A673 (cell line): ENCODE measurements around the gene GRPEL2.

Source experiments
- EZH2 ChIP-seq: fragments of 200-600 bp; sonication (generic); IDR thresholded peaks from 2 replicates; pipeline ENCODE4 v1.6.1; 2017; ENCODE audit warnings: borderline replicate concordance, low read depth, mild to moderate bottlenecking, mixed read lengths, antibody characterized with exemption, low read length; ENCODE audit not compliant: poor library complexity, severe bottlenecking
- TF ChIP-seq, protein P1 (sequence below): fragments of 300-800, 200-600 bp; sonication (generic); conservative IDR thresholded peaks from 2 replicates; pipeline ENCODE4 v1.5.1; 2017; ENCODE audit warnings: low read depth, mild to moderate bottlenecking, antibody characterized with exemption, low read length, moderate library complexity, mixed read lengths

- TF ChIP-seq, protein P1, sequence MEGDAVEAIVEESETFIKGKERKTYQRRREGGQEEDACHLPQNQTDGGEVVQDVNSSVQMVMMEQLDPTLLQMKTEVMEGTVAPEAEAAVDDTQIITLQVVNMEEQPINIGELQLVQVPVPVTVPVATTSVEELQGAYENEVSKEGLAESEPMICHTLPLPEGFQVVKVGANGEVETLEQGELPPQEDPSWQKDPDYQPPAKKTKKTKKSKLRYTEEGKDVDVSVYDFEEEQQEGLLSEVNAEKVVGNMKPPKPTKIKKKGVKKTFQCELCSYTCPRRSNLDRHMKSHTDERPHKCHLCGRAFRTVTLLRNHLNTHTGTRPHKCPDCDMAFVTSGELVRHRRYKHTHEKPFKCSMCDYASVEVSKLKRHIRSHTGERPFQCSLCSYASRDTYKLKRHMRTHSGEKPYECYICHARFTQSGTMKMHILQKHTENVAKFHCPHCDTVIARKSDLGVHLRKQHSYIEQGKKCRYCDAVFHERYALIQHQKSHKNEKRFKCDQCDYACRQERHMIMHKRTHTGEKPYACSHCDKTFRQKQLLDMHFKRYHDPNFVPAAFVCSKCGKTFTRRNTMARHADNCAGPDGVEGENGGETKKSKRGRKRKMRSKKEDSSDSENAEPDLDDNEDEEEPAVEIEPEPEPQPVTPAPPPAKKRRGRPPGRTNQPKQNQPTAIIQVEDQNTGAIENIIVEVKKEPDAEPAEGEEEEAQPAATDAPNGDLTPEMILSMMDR, result no peak
- TF ChIP-seq EZH2, result no peak
These were observed 47.4 kb downstream of the GRPEL2 start for GRCh38 chr5:149392718-149393117.
